ENCODE measurements around the gene APPL2.

GRCh38 chr12:105235281-105235731, 668 bp downstream of the APPL2 start:
- TF ChIP-seq, protein P1, sequence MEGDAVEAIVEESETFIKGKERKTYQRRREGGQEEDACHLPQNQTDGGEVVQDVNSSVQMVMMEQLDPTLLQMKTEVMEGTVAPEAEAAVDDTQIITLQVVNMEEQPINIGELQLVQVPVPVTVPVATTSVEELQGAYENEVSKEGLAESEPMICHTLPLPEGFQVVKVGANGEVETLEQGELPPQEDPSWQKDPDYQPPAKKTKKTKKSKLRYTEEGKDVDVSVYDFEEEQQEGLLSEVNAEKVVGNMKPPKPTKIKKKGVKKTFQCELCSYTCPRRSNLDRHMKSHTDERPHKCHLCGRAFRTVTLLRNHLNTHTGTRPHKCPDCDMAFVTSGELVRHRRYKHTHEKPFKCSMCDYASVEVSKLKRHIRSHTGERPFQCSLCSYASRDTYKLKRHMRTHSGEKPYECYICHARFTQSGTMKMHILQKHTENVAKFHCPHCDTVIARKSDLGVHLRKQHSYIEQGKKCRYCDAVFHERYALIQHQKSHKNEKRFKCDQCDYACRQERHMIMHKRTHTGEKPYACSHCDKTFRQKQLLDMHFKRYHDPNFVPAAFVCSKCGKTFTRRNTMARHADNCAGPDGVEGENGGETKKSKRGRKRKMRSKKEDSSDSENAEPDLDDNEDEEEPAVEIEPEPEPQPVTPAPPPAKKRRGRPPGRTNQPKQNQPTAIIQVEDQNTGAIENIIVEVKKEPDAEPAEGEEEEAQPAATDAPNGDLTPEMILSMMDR (IDR thresholded peaks at IDR 0.05; ENCODE audit: low read length), result no peak
- TF ChIP-seq EZH2 (IDR thresholded peaks at IDR 0.05; ENCODE audit: borderline replicate concordance, low read length), result no peak

Measured in OCI-LY1 (cell line).